SH-SY5Y (cell line): Measurements from ENCODE around the gene OAF.

Source experiments
- GATA2 ChIP-seq: IDR thresholded peaks from 2 replicates; pipeline ENCODE4 v1.6.1; 2011; ENCODE audit warnings: mild to moderate bottlenecking, low read depth, low read length
- GATA3 ChIP-seq: IDR thresholded peaks from 2 replicates; pipeline ENCODE4 v1.6.1; 2011; ENCODE audit warnings: low read depth, mild to moderate bottlenecking, low read length, moderate library complexity

GRCh38 chr11:120201653-120202052 lies 9.2 kb upstream of the OAF start:
- TF ChIP-seq GATA2 = no peak
- no peak for TF ChIP-seq GATA3
